ENCODE data around the gene ZDHHC6.
"Not testable (repeated sequence)": the region's sequence is repeated elsewhere in the genome, so short reads cannot be mapped to it uniquely, and the experiment has no call there.

GRCh38 chr10:112388056-112388455 is 58.7 kb downstream of the ZDHHC6 start:
- TF ChIP-seq CTCF, POLR2AphosphoS5, POLR2A (IDR thresholded peaks at IDR 0.05): not testable (repeated sequence)

Measured in prostate gland (tissue), 2 donors.